Measurements from ENCODE around the gene LARP4B.

Gene LARP4B

GRCh38 chr10:931326-932318, at the start of gene LARP4B:
LARP4B (minus strand) TSS chr10:931705; CDS start chr10:885721, 45,984 bp downstream.
- DNase-seq: peak; percentile 63 to 84

GRCh38 chr10:980468-981093, 49.1 kb upstream of the LARP4B start:
- DNase-seq: no peak

GRCh38 chr10:978826-979421, 47.4 kb upstream of the LARP4B start:
- no peak for DNase-seq

GRCh38 chr10:976316-976715, 44.8 kb upstream of the LARP4B start:
- no peak for DNase-seq

- no peak for DNase-seq
These were observed 43.2 kb upstream of the LARP4B start for GRCh38 chr10:974785-975074.

- DNase-seq: no peak
These were observed 42.7 kb upstream of the LARP4B start for GRCh38 chr10:974038-974784.

GRCh38 chr10:972763-973162, 41.3 kb upstream of the LARP4B start:
- DNase-seq: no peak

GRCh38 chr10:971613-972012, 40.1 kb upstream of the LARP4B start:
- no peak for DNase-seq

- DNase-seq: no peak
These were observed 39.6 kb upstream of the LARP4B start for GRCh38 chr10:971150-971542.

- DNase-seq: no peak
These were observed 39.0 kb upstream of the LARP4B start for GRCh38 chr10:970311-971149.

- no peak for DNase-seq
These were observed 38.1 kb upstream of the LARP4B start for GRCh38 chr10:969473-970150.

GRCh38 chr10:968546-969199, 37.2 kb upstream of the LARP4B start:
- DNase-seq: no peak

GRCh38 chr10:966466-967235, 35.1 kb upstream of the LARP4B start:
- no peak for DNase-seq

- no peak for DNase-seq
These were observed 33.5 kb upstream of the LARP4B start for GRCh38 chr10:964988-965417.

GRCh38 chr10:964321-964987, 32.9 kb upstream of the LARP4B start:
- DNase-seq: no peak

- DNase-seq: no peak
These were observed 32.1 kb upstream of the LARP4B start for GRCh38 chr10:963655-964054.

- no peak for DNase-seq
These were observed 31.7 kb upstream of the LARP4B start for GRCh38 chr10:963186-963585.

- DNase-seq: no peak
These were observed 30.8 kb upstream of the LARP4B start for GRCh38 chr10:962342-962741.

GRCh38 chr10:958856-959255, 27.4 kb upstream of the LARP4B start:
- DNase-seq: no peak

- no peak for DNase-seq
These were observed 26.6 kb upstream of the LARP4B start for GRCh38 chr10:958106-958505.

Data from NCI-H524 (cell line).